DOHH2 (cell line): ENCODE results near the gene BDH1.

ENCODE experiments used
- H3F3A ChIP-seq: fragments of 200-600 bp; sonication (generic), shearing (Covaris generic); 2 replicates; pipeline ENCODE4 v1.6.0; 2016; ENCODE audit warnings: antibody characterized with exemption, mild to moderate bottlenecking; ENCODE audit not compliant: control insufficient read depth, insufficient read depth
- H3K27ac ChIP-seq: fragments of 200-600 bp; sonication (generic); 2 replicates; pipeline ENCODE4 v1.5.1; 2014; ENCODE audit warnings: low read depth, mild to moderate bottlenecking, low read length, moderate library complexity
- H3K27me3 ChIP-seq: fragments of 200-600 bp; sonication (generic); 2 replicates; pipeline ENCODE4 v1.6.1; 2014; ENCODE audit warnings: mild to moderate bottlenecking, low read length, mixed read lengths; ENCODE audit not compliant: control insufficient read depth
- H3K36me3 ChIP-seq: fragments of 200-600 bp; sonication (generic); 2 replicates; pipeline ENCODE4 v1.6.1; 2014; ENCODE audit warnings: mild to moderate bottlenecking, low read length, moderate library complexity, mixed read lengths; ENCODE audit not compliant: control insufficient read depth
- H3K4me1 ChIP-seq: fragments of 200-600 bp; sonication (generic); 2 replicates; pipeline ENCODE4 v1.6.1; 2014; ENCODE audit warnings: mild to moderate bottlenecking, low read length, mixed read lengths; ENCODE audit not compliant: control insufficient read depth
- H3K4me2 ChIP-seq: fragments of 200-600 bp; sonication (generic); 2 replicates; pipeline ENCODE4 v1.6.0; 2014; ENCODE audit warnings: mild to moderate bottlenecking, low read length, moderate library complexity
- H3K4me3 ChIP-seq: fragments of 200-600 bp; sonication (generic); 2 replicates; pipeline ENCODE4 v1.5.1; 2014; ENCODE audit warnings: mild to moderate bottlenecking, low read length, mixed read lengths
- H3K79me2 ChIP-seq: fragments of 200-600 bp; sonication (generic); 2 replicates; pipeline ENCODE4 v1.6.1; 2014; ENCODE audit warnings: mild to moderate bottlenecking, low read length, mixed read lengths; ENCODE audit not compliant: control insufficient read depth
- H3K9me2 ChIP-seq: fragments of 200-600 bp; sonication (generic); replicated peaks from 2 replicates; pipeline ENCODE4 v1.6.1; 2014; ENCODE audit warnings: mild to moderate bottlenecking, low read length, mixed read lengths; ENCODE audit not compliant: control insufficient read depth
- H3K9me3 ChIP-seq: fragments of 200-600 bp; sonication (generic); 2 replicates; pipeline ENCODE4 v1.6.1; 2014; ENCODE audit warnings: antibody characterized with exemption, low read length, mixed read lengths; ENCODE audit not compliant: control insufficient read depth, insufficient read depth
- H4K20me1 ChIP-seq: fragments of 200-600 bp; sonication (generic); 2 replicates; pipeline ENCODE4 v1.6.0; 2014; ENCODE audit warnings: low read depth, mild to moderate bottlenecking, antibody characterized with exemption, low read length, moderate library complexity; ENCODE audit not compliant: control insufficient read depth, insufficient read depth
- EZH2phosphoT487 ChIP-seq: fragments of 200-600 bp; sonication (generic); IDR thresholded peaks from 2 replicates; pipeline ENCODE4 v1.6.1; 2017; ENCODE audit warnings: borderline replicate concordance, mild to moderate bottlenecking, antibody characterized with exemption, low read length, moderate library complexity, mixed read lengths
- TF ChIP-seq, protein P1 (sequence below): fragments of 200-600 bp; sonication (generic); IDR thresholded peaks from one replicate; pipeline ENCODE4 v1.5.1; 2014; ENCODE audit warnings: antibody characterized with exemption, mild to moderate bottlenecking, low read depth, low read length; ENCODE audit not compliant: poor library complexity, severe bottlenecking

The BDH1 gene

GRCh38 chr3:197475514-197475913, 80.3 kb downstream of the BDH1 start:
- H3K4me2 ChIP-seq: no peak overlapping the region
- no peaks in the 10 kb centered on the region for H3K36me3 ChIP-seq
- no peaks in the 10 kb centered on the region for H3K4me1 ChIP-seq
- no peaks in the 10 kb centered on the region for H3K9me3 ChIP-seq
- H3K27me3 ChIP-seq: peaks cover 24% of the 10 kb centered on the region
- H3K27ac ChIP-seq: no peak overlapping the region
- TF ChIP-seq, protein P1, sequence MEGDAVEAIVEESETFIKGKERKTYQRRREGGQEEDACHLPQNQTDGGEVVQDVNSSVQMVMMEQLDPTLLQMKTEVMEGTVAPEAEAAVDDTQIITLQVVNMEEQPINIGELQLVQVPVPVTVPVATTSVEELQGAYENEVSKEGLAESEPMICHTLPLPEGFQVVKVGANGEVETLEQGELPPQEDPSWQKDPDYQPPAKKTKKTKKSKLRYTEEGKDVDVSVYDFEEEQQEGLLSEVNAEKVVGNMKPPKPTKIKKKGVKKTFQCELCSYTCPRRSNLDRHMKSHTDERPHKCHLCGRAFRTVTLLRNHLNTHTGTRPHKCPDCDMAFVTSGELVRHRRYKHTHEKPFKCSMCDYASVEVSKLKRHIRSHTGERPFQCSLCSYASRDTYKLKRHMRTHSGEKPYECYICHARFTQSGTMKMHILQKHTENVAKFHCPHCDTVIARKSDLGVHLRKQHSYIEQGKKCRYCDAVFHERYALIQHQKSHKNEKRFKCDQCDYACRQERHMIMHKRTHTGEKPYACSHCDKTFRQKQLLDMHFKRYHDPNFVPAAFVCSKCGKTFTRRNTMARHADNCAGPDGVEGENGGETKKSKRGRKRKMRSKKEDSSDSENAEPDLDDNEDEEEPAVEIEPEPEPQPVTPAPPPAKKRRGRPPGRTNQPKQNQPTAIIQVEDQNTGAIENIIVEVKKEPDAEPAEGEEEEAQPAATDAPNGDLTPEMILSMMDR: no peak
- no peak for TF ChIP-seq EZH2phosphoT487
- no peaks in the 10 kb centered on the region for H3F3A ChIP-seq
- H3K79me2 ChIP-seq: no peaks in the 10 kb centered on the region
- H3K9me2 ChIP-seq: no peaks in the 10 kb centered on the region
- H3K4me3 ChIP-seq: no peak overlapping the region
- H4K20me1 ChIP-seq: no peaks in the 10 kb centered on the region

GRCh38 chr3:197472151-197472550, 83.6 kb downstream of the BDH1 start:
- H3K79me2 ChIP-seq: no peaks in the 10 kb centered on the region
- no peak overlapping the region for H3K4me3 ChIP-seq
- no peak overlapping the region for H3K27ac ChIP-seq
- no peak overlapping the region for H3K4me2 ChIP-seq
- no peaks in the 10 kb centered on the region for H3K9me2 ChIP-seq
- no peaks in the 10 kb centered on the region for H3K36me3 ChIP-seq
- TF ChIP-seq, protein P1: no peak
- no peak for TF ChIP-seq EZH2phosphoT487
- no peaks in the 10 kb centered on the region for H3K9me3 ChIP-seq
- H3K27me3 ChIP-seq: peaks cover 22% of the 10 kb centered on the region
- no peaks in the 10 kb centered on the region for H4K20me1 ChIP-seq
- H3K4me1 ChIP-seq: no peaks in the 10 kb centered on the region
- no peaks in the 10 kb centered on the region for H3F3A ChIP-seq

GRCh38 chr3:197471221-197472010, 84.4 kb downstream of the BDH1 start:
- no peaks in the 10 kb centered on the region for H3K36me3 ChIP-seq
- no peaks in the 10 kb centered on the region for H3F3A ChIP-seq
- H3K4me1 ChIP-seq: no peaks in the 10 kb centered on the region
- no peak overlapping the region for H3K4me3 ChIP-seq
- no peaks in the 10 kb centered on the region for H3K79me2 ChIP-seq
- no peak overlapping the region for H3K27ac ChIP-seq
- H3K27me3 ChIP-seq: peaks cover 26% of the 10 kb centered on the region
- no peaks in the 10 kb centered on the region for H4K20me1 ChIP-seq
- H3K9me2 ChIP-seq: no peaks in the 10 kb centered on the region
- H3K9me3 ChIP-seq: no peaks in the 10 kb centered on the region
- no peak overlapping the region for H3K4me2 ChIP-seq
- no peak for TF ChIP-seq EZH2phosphoT487
- TF ChIP-seq, protein P1: no peak
